Germinal center (tissue), 1 donor: Measurements from ENCODE around the gene ALPL.
"Not testable (repeated sequence)": the region's sequence is repeated elsewhere in the genome, so short reads cannot be mapped to it uniquely, and the experiment has no call there.

Source experiments
- DNase-seq: peaks from one replicate; pipeline ENCODE4 v3.0.0; 2012; ENCODE audit warnings: mixed read lengths, low spot score

ALPL gene

GRCh38 chr1:21509351-21510112 is at the start of gene ALPL:
ALPL (plus strand) TSS chr1:21509423; CDS start chr1:21554082, 44,659 bp downstream.
- DNase-seq = no peak

DNA sequence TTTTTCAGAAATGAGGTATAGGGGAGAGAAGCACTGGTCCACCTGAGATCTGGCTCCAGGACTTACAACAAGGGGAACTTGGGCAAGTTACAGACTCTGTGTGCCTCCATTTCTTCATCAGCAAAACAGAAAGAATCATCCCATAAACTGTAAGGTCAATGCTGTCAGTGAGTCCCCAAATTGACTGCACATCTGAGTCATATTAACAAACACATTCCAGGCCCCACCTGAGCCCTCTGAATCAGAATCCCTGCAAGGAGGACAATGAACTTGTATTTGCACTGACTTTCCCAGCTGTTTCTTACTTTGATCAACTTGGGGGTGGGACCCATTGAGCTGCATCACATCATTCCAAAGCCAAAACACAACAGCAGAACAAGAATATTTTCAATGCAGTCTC is 44.1 kb upstream of the ALPL start:
- not testable (repeated sequence) for DNase-seq

- not testable (repeated sequence) for DNase-seq
These were observed 41.3 kb upstream of the ALPL start for GRCh38 chr1:21467946-21468345.

DNA sequence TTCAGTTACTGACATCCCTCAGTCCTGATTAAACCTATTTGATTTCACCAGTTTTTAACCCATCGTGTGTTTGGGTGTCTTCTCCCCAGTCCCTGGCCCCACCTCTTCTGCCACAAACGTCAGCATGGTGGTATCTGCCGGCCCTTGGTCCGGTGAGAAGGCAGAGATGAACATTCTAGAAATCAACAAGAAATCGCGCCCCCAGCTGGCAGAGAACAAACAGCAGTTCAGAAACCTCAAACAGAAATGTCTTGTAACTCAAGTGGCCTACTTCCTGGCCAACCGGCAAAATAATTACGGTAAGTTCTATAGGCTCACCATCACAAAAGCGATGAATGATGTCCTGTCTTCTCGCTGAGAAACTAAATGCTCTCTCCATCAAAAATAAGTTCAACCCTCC is 40.6 kb upstream of the ALPL start:
- DNase-seq = no peak

DNA sequence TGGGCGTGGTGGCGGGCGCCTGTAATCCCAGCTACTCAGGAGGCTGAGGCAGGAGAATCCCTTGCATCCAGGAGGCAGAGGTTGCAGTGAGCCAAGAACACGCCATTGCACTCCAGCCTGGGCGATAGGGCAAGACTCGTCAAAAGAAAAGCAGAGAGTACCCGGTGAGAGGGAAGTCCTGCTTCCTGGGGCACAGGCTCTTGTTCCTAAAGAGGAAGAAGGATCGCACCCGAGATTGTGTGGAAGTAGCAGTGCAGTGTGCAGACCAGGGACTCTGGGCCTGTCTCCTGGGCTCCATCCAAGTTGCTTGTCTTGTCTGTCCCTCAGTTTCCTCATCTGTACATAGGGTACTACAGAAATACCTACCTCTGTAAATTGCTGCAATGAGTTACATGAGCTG is 39.6 kb upstream of the ALPL start:
- no peak for DNase-seq

DNA sequence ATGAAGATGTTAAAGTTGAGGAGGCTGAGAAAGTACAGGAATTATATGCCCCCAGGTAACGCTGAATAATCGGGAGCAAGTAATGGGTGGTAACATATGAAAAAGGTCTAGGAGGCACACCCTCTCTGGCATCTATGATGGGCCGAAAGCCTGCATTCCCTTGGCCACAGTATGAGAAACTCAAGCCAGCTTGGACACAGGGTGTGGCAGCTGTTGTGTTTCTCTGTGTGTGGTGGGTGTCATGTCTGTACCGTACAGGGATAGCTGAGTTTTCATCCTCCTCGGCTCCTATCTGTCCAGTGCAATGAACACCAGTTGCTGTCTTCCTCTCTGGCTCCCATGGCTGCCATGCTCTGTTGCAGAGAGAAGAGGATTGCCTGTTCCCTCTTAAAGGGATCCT is 36.4 kb upstream of the ALPL start:
- no peak for DNase-seq

GRCh38 chr1:21478356-21478755 is 30.9 kb upstream of the ALPL start:
- no peak for DNase-seq

DNA sequence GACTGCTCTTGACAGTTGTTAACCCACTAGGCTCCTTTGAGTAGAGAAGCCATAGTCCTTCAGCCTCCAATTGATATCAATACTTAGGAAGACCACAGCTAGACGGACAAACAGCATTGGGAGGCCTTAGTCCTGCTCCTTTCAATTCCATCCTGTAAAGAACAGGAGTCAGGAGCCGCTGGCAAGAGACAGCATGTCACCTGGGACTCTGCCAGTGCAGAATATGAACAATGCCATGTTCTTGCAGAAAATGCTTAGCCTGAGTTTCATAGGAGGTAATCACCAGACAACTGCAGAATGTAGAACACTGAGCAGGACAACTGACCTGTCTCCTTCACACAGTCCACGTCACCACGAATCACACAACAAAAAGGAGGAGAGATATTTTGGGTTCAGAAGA is 25.3 kb upstream of the ALPL start:
- not testable (repeated sequence) for DNase-seq

GRCh38 chr1:21489146-21489545 is 20.1 kb upstream of the ALPL start:
- DNase-seq = no peak

- DNase-seq = no peak
These were observed 18.3 kb upstream of the ALPL start for GRCh38 chr1:21490774-21491487.

- no peak for DNase-seq
These were observed 17.5 kb upstream of the ALPL start for GRCh38 chr1:21491488-21492355.

DNA sequence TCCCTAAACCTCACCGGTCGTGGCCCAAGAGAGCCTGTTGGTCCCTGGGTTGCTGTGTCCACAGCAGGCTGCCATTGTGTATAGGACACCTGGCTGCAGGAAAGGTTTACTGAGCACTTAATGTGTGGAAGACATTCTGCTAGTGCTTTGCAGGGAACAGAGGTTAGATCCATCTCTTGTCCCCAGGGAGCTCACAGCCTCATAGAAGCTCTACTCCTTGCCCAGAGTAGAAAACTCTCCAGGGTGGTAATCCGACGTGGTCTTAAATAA is 16.9 kb upstream of the ALPL start:
- DNase-seq = no peak

GRCh38 chr1:21494196-21494595 is 15.0 kb upstream of the ALPL start:
- no peak for DNase-seq

- DNase-seq = no peak
These were observed 13.9 kb upstream of the ALPL start for GRCh38 chr1:21495225-21495820.

GRCh38 chr1:21496063-21496462 is 13.2 kb upstream of the ALPL start:
- no peak for DNase-seq

- no peak for DNase-seq
These were observed 12.3 kb upstream of the ALPL start for GRCh38 chr1:21496886-21497285.

DNA sequence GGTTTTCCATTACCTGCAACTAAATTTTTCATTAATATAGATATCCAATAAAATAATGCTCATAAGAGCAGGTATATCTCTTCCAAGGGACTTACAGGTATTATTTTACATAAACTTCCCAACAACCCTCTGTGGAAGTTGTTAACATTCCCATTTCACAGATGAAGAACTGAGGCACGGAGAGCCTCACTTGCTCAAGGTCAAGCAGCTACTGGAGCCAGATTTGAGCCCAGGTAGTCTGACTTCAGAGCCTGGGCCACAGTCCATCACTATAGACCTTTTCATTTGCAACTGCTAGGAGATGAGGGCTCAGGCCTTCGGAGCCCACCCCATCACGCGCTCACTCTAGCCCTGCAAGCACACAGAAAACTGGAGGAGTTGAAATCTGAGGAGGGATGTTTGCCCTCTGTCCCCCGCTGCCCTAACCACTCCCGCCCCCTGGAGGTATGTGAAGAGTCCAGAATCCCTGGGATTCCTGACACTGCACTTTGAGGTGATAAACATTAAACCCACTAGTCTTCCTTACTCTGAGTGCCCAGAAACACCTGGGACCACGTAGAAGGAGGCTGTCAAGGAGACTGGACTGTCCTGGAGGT is 11.7 kb upstream of the ALPL start:
- no peak for DNase-seq

- no peak for DNase-seq
These were observed 9.8 kb upstream of the ALPL start for GRCh38 chr1:21499283-21499950.

DNA sequence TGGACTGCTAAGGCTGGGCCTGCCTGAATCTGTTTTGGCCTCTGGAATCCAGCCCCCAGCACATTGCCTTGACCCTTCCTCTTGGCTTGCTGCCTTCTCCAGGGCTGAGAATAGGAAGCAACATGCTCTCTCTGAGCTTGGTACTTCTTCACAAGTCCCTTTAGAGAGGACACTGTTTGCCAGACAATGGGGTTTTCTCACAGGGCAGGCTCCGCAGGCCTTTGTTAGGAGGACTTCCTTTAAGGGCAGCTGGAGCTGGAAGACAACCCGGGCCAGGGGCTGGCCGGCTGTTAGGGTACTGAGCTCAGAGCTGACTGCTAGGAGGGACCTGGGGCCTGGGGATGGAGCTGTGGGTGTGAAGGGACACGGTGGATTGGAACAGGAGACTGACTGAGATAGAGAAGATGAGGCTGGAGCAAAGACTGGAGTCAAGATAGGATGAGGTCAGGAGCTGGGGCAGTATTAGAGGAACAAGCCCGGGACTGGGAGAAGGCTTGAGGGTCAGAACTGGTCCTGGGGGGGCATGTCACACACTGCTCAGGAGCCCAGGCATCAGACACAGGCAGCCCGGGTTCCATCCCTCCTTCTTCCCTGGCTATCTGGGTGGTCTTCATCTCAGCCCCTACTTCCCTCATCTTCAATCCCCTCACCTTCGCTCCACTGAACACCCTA is 5.4 kb upstream of the ALPL start:
- no peak for DNase-seq

DNA sequence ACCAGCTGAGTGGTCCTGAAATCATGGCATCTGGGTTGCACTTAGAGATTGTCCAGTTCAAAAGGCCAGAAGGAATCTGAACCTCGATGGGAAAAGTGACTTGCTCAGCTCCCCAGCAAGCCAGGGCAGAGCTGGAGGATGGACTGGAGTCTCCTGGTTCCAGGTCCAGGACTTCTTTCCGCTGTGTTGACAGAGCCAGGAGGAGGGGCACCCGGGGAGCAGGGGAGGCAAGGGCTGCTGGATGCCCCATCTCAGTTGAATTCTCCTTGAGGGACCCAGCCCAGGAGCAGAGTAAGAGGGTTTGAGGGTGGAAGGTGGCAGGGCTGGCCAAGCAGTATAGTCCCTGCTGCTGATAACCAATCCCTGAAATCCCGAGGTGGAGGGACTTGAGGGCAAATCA is 2.4 kb upstream of the ALPL start:
- no peak for DNase-seq
